GM12891 (cell line): ENCODE results near the gene PRR36.

ENCODE experiments used
- PAX5 ChIP-seq: IDR thresholded peaks from 2 replicates; pipeline ENCODE4 v1.6.1; 2011; ENCODE audit warnings: low read length, moderate library complexity, mild to moderate bottlenecking; ENCODE audit not compliant: insufficient read depth, severe bottlenecking
- POLR2A ChIP-seq: IDR thresholded peaks from 2 replicates; pipeline ENCODE4 v1.6.1; 2011; ENCODE audit warnings: low read depth, low read length, control low read depth
- POLR2AphosphoS5 ChIP-seq: IDR thresholded peaks from 2 replicates; pipeline ENCODE4 v1.6.1; 2011; ENCODE audit warnings: low read depth, low read length, control low read depth
- POU2F2 ChIP-seq: IDR thresholded peaks from 2 replicates; pipeline ENCODE4 v1.6.1; 2011; ENCODE audit warnings: low read depth, mild to moderate bottlenecking, control low read depth, low read length, moderate library complexity
- SPI1 ChIP-seq: IDR thresholded peaks from 2 replicates; pipeline ENCODE4 v1.6.1; 2011; ENCODE audit warnings: low read depth, low read length, control low read depth
- TAF1 ChIP-seq: IDR thresholded peaks from 2 replicates; pipeline ENCODE4 v1.6.1; 2011; ENCODE audit warnings: low read depth, low read length, control low read depth

DNA sequence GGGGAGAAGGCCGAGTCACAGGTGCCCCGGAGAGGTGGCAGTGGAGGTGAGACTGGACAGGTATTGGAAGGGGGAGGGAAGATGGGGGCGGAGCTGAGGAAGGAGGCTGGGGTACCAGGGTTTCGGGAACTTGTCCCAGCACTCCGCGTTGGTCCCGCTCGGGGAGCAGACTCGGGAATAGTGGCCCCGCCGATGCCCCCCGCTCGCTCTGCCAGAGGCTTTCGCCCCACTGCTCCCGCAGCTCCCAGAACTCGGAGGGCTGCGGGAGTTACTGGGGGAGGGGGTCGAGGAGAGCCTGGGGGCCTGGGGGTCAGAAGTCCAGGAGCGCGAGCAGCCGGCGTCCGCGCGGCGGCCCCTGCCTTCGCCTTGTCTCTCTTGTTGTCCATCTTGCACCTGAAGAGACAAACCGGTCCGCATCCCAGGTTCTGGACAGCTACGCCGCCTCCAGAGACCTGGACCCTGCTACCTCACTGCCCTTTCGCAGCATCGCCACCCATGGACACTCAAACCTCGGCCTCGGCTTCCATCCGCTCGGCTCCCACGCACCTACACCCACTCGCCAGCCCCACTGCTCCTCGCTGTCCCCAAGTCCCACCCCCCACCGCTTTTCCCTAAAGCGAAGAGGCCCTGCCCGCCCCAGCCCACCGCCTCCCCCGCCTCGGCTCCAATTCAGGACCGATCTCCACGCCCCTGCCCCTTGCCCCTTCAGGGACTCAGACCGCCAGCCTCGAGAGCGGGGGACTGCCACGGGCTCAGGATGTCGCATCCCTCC is 700 bp downstream of the PRR36 start:
- TF ChIP-seq POLR2A (no peak), TAF1 (no peak), POLR2AphosphoS5 (no peak), SPI1 (no peak), POU2F2 (no peak), PAX5 (no peak)
